CD4-positive, alpha-beta T cell treated with Interleukin-4 for 4 hours (primary cell): ENCODE data around the gene OSBPL6.
"Not testable (repeated sequence)": the region's sequence is repeated elsewhere in the genome, so short reads cannot be mapped to it uniquely, and the experiment has no call there.

ENCODE experiments used
- DNase-seq: peaks from one replicate; pipeline ENCODE4 v3.0.0-alpha.2; 2020

OSBPL6 gene

DNA sequence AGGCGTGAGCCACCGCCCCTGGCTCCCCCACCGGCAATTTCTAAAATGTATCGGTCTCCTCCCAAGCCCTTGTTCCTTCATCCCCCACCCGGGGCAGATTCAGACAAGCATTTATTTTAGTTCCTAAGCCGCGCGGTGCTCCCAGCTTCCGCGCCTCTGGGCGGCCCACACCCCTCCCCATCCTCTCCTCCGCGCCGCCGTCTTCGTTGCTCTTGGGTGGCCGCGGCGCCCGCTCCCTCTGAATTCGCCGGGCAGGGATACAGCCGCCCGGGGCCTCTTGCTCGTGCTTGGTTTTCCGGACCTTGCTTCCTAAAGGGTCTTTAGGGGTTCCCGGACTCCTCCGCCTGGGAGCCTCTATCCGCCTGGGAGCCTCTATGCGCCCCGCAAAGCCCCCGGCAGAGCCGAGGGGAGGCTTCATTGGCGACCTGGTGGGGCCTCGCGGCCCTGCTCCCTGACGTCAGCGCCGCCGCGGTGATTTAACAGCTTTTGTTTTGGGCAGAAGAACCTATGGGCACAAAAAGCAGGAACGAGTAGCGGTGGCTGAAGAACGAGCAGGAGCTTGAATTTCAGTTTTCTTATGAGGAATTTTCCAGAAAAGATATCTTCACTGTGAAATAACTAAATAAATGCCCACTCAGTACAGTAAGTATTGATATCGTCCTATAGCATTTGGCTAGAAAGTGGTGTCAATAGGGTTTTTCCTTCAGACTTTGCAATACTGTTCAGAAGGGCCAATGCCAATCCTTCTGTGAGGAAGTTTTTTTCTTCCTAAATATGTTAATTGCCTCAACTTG lies 219.4 kb downstream of the OSBPL6 start:
- peak; percentile 69 for DNase-seq

- DNase-seq, result peak; percentile 82
Observed at GRCh38 chr2:178414266-178415247, 220.2 kb downstream of the OSBPL6 start.

DNA sequence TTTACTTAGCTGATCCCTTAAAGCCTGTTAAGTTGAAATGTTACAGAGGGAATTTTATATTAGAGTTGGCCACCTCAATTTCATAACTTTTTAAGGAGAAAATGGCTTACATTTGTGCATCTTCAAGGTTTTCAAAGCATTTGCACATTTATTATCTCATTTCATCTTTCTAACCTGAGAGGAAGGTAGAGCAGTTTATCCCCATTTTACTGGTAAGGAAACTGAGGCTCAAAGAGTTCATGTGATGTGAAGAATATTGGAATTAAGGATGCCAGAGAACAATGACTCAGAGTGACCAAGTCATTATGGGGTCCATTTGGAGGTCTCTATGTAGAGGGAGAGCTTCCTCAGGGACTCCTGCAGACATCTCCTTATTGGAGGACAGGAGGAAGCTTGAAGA lies 221.7 kb downstream of the OSBPL6 start:
- no peak for DNase-seq

- DNase-seq, result no peak
Observed at GRCh38 chr2:178417916-178418315, 223.6 kb downstream of the OSBPL6 start.

GRCh38 chr2:178418426-178418825 lies 224.1 kb downstream of the OSBPL6 start:
- DNase-seq, result no peak

DNA sequence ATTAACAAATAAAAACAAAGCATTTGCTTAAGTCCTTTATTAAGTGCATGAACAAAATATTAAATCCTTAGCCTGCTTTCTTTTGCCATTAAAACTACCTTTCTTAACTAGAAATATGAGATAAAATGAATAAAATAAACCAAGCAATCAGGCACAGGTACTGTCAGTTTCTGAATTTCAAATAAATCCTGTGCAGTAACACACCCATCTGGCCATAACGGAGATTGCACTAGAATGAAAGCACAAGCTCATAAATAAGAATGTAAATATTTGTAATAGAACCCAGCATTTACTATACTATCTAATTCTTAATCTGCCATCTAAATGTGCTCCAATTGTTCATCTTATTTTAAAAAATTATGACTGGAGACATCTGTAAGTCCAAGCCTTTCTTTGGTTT lies 224.8 kb downstream of the OSBPL6 start:
- DNase-seq, result no peak

DNA sequence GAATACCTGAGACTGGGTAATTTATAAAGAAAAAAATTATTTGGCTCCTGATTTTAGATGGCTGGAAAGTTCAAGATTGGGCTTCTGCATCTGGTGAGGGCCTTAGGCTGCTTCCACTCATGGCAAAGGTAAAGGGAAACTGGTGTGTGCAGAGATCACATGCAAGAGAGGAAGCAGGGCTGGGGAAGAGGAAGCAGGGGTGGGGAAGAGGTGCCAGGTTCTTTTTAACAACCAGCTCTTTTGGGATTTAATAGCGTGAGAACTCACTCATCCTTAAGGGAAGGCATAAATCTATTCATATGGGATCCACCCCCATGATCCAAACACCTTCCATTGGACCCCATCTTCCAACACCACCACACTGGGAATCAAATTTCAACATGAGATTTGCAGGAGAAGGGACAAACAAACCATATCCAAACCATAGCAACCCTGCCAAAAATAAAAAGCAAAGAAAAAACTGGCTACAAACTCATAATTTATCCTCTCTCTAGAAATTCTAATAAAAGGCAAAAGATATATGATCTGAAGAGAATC lies 226.2 kb downstream of the OSBPL6 start:
- DNase-seq, result no peak

GRCh38 chr2:178422097-178422496 lies 227.8 kb downstream of the OSBPL6 start:
- no peak for DNase-seq

GRCh38 chr2:178423746-178424145 lies 229.4 kb downstream of the OSBPL6 start:
- DNase-seq, result not testable (repeated sequence)

GRCh38 chr2:178425255-178425827 lies 231.0 kb downstream of the OSBPL6 start:
- no peak for DNase-seq

DNA sequence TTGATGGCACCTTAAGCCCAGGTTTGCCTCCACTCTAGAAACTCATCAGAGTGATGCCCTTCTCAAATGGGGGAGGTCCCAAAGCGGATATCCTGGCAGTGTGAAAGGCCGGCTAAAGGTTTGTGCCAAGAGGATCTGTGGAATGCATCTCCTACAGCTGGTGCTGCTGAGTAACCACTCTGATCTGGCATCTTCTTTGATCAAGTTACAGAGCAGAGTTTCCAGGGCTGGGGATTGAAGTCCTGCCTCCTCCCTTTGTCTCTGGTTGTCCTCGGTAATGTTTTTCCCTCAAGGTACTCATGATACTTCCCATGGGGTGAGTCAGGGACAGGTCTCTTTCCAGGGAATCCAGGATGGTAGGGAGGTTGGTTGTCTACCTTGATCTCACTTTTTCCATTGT lies 232.1 kb downstream of the OSBPL6 start:
- DNase-seq, result no peak

GRCh38 chr2:178427458-178427857 lies 233.1 kb downstream of the OSBPL6 start:
- no peak for DNase-seq

- no peak for DNase-seq
Observed at GRCh38 chr2:178428396-178428806, 234.1 kb downstream of the OSBPL6 start.

DNA sequence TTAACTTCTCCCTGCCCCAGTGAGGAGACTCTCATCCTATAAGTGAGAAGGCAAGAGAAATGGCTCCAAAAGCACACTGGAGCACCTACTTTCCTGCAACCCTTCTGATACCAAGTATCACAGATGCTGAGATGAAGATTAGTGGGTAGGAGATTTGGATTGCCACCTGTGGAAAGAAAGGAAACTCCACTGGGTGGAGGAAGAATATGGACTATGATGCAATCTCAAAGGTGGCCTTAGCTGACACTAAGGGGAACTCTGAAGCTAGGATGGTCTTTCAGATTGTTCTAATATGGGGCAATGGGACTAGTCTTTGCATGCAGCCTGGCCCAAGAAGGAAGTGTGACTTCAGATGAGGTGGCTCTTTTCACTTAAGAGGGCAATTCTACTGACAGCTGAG lies 235.0 kb downstream of the OSBPL6 start:
- no peak for DNase-seq

GRCh38 chr2:178436662-178437061 lies 242.3 kb downstream of the OSBPL6 start:
- DNase-seq, result no peak

GRCh38 chr2:178441426-178441825 lies 247.1 kb downstream of the OSBPL6 start:
- DNase-seq, result no peak

DNA sequence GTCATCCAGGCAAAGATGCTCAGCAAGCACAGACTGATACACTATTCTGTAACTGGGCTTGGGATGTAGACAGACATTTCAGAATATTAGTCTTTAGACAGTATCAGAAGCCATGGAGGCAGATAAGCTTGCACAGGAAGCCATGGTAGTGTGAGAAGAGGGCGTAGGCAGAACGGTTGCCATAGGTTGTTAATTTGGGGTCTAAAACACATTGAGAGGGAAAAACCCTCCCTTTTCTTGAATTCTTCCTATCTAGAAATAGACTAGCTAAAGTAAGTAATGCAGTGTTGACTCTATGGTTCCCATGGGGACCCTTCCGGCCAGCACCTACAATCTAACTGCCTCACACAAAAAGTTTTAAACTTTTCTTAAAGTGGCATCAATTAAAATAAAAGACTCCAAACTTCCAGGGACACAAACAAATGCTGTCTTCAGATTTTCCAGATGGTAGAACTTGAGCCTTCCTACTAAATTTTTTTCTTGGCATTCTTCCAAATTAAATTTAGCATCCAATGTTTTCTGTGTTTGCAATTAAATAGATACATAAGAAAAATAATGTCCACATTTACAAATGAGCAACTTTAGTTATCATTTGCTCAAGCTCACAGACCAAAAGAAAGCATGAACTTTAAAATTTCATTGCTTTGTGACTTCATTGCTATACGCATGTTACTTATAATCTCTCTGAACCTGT lies 254.8 kb downstream of the OSBPL6 start:
- peak; percentile 6 for DNase-seq

DNA sequence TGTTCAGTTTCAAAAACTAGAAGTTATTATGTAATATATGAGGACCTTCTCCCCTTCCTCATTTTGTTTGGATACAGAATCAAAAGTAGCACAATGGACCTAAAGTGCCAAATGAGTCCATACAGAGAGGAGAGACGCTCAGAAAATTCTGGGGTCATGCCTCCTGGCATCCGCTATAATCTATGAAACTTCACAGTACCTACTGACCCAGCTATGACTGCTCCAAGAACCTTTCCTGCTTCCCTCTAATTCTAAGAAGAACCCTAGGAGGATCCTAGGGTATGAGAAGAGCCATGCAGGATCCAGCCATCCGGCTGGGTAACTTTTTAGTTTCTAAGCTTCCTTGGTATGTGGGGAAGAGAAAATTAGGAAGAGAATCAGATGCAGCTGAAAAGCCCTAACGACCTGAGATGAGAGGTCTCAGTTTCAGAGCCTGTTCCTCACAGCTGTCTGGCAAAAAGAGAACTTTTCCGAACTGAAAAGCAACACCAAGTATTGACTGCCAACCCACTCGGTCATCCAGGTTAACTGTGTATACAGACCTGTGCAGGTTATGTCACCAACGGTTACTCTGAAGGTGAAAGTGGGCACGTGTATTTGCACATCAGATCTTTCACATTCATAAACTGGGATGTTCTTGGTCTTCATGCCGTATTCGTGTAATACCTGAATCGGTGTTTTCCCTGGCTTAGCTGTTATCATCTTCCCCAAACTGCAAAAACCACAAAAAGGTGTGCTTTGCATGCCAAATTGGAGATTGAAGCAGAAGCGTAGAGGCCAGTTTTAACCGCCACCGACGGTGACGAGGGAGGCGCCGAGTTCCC lies 255.6 kb downstream of the OSBPL6 start:
- DNase-seq, result peak; percentile 71

GRCh38 chr2:178450524-178450773 lies 256.1 kb downstream of the OSBPL6 start:
- peak; percentile 79 for DNase-seq

GRCh38 chr2:178450774-178451525 lies 256.6 kb downstream of the OSBPL6 start, which contains the start of the genes PJVK and PRKRA:
TSS of gene PJVK (plus strand) at chr2:178451378. CDS start at chr2:178453410, 2,032 bp downstream.
TSS of gene PRKRA (minus strand) at chr2:178451175. CDS start at chr2:178451030, 145 bp downstream.
- peak; percentile 93 for DNase-seq

- DNase-seq, result no peak
Observed at GRCh38 chr2:178452334-178452733, 258.0 kb downstream of the OSBPL6 start.
